Stimulated activated memory B cell treated with anti-CD40 and anti-IgM and Interleukin-4, amounts not matched to agents 10 μg/mL and 1 μg/mL and 100 μg/mL, for 72 hours (primary cell): ENCODE results near the gene CDH20.

Experiments
- ATAC-seq: fragments of 150-1000 bp; cut with Tn5 transposase; 2 replicates; pipeline ENCODE4 v1.10.0; 2021
- H3K27ac Mint-ChIP-seq: one replicate; pipeline ENCODE4 v1.8.0; 2022; ENCODE audit warnings: mild to moderate bottlenecking, mixed read lengths
- H3K27me3 Mint-ChIP-seq: one replicate; pipeline ENCODE4 v1.8.0; 2022; ENCODE audit warnings: mixed read lengths
- H3K36me3 Mint-ChIP-seq: one replicate; pipeline ENCODE4 v1.8.0; 2022; ENCODE audit warnings: mixed read lengths
- H3K4me1 Mint-ChIP-seq: one replicate; pipeline ENCODE4 v1.8.0; 2022; ENCODE audit warnings: mixed read lengths
- H3K4me3 Mint-ChIP-seq: one replicate; pipeline ENCODE4 v1.8.0; 2022; ENCODE audit warnings: mild to moderate bottlenecking, moderate library complexity, mixed read lengths
- H3K9me3 Mint-ChIP-seq: one replicate; pipeline ENCODE4 v1.8.0; 2022; ENCODE audit warnings: mixed read lengths

Gene CDH20

DNA sequence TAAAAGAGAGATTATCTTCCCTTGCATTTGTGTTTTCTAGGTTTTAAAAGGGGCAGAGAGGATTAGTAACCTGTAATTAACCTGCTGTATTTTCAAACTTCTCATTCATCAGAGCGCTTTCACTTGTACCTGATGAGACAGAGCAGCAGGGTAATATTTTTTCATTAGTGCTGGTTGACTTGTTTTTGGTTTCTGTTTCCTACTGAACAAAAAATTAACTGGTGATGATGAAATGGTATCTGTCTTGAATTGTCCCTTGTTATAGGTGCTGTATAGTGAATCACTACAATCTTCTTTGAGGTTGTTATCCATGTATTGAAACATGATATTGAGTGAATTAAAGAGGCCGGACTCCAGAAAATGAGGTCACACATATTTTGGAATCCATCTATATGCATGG, 37.9 kb downstream of the CDH20 start:
- Mint-ChIP-seq H3K4me3 (no peak overlapping the region), H3K4me1 (no peaks in the 10 kb centered on the region), H3K36me3 (no peaks in the 10 kb centered on the region), H3K27me3 (peaks cover 15% of the 10 kb centered on the region), H3K9me3 (peaks cover 4% of the 10 kb centered on the region), H3K27ac (no peak overlapping the region)
- no peak for ATAC-seq

DNA sequence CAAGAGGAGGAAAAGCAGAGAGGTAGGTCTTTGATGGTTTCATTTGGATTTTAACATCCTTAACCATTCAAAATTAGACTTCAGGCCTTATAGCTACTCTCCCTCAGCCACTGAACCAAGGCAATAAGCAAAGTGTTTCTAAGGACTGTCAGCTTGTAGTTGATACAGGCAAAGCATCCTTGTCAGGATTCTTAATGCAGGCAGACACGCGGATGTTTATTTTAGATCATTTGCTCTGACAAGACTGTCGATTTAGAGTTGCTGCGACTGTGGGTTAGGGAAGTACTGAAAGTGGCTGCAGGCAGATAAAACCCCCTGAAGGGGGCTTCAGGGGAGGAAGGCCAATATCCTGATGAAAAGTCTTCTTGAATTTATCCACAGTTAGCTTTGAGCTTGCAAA, 46.6 kb downstream of the CDH20 start:
- no peaks in the 10 kb centered on the region for H3K4me1 Mint-ChIP-seq
- peaks cover 4% of the 10 kb centered on the region for H3K9me3 Mint-ChIP-seq
- no peaks in the 10 kb centered on the region for H3K36me3 Mint-ChIP-seq
- no peak overlapping the region for H3K4me3 Mint-ChIP-seq
- no peak for ATAC-seq
- H3K27me3 Mint-ChIP-seq = no peaks in the 10 kb centered on the region
- H3K27ac Mint-ChIP-seq = no peak overlapping the region

DNA sequence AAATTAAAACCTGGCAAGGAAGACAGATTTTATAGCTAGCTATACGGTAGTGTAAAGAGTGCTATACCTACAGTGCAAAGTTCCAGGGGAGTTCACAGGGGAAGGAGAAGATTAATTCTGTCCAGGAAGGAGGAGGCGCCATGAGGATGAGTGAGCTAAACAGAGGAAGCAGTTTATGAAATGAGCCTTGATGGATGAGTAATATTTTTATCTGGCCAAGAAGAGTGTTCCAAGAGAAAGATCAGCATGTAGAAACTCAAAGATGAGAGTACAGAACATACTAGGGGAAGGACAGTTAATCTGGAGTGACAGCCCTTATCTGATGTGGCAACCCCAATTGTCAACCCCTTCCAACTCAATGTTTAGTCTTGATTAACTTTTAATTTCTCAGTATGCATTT, 54.8 kb downstream of the CDH20 start:
- no peak overlapping the region for H3K27ac Mint-ChIP-seq
- H3K36me3 Mint-ChIP-seq = no peaks in the 10 kb centered on the region
- H3K27me3 Mint-ChIP-seq = no peaks in the 10 kb centered on the region
- H3K4me1 Mint-ChIP-seq = no peaks in the 10 kb centered on the region
- ATAC-seq = no peak
- no peak overlapping the region for H3K4me3 Mint-ChIP-seq
- no peaks in the 10 kb centered on the region for H3K9me3 Mint-ChIP-seq

DNA sequence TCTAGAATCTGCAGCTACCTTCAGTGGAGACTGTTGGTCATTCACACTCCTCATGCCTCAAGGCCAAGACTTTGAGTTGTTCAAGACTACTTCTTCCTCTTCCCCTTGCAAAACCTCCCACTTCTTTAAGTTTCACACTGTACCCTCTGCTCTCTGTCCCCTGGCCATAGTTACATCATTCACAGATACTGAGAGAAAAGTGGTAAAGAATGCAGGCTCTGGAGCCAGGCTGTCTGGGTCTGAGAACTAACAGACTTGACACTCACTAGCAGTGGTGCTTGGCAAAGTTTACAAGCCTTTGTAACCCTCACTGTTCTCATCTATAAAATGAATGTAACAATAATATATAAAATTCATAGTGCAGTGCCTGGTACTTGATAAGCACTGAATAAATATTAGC, 61.8 kb downstream of the CDH20 start:
- no peak for ATAC-seq
- H3K27ac Mint-ChIP-seq = no peak overlapping the region
- H3K4me3 Mint-ChIP-seq = no peak overlapping the region
- no peaks in the 10 kb centered on the region for H3K36me3 Mint-ChIP-seq
- H3K27me3 Mint-ChIP-seq = peaks cover 12% of the 10 kb centered on the region
- no peaks in the 10 kb centered on the region for H3K4me1 Mint-ChIP-seq
- H3K9me3 Mint-ChIP-seq = no peaks in the 10 kb centered on the region

DNA sequence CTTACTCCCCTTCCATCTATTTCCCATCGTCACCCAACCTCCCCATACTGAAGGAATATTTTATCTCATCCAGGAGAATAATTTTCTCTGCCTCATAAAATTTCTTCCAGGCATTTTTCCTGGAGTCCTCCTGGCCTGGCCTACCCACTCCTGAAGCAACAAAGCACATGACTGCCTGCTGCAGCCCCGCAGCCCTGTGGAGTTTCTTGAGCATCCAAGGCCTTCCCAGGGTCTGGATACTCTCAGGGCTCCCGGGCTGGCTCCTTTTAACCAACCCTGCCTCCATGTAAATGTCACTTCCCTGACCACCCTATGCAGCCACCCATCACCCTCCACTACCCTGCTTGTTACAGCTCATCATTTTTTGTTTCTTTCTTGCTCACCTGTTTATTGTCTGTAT, 64.0 kb downstream of the CDH20 start:
- no peak for ATAC-seq
- Mint-ChIP-seq H3K4me1 (no peaks in the 10 kb centered on the region), H3K36me3 (no peaks in the 10 kb centered on the region), H3K9me3 (no peaks in the 10 kb centered on the region), H3K27ac (no peak overlapping the region), H3K27me3 (peaks cover 12% of the 10 kb centered on the region), H3K4me3 (no peak overlapping the region)

DNA sequence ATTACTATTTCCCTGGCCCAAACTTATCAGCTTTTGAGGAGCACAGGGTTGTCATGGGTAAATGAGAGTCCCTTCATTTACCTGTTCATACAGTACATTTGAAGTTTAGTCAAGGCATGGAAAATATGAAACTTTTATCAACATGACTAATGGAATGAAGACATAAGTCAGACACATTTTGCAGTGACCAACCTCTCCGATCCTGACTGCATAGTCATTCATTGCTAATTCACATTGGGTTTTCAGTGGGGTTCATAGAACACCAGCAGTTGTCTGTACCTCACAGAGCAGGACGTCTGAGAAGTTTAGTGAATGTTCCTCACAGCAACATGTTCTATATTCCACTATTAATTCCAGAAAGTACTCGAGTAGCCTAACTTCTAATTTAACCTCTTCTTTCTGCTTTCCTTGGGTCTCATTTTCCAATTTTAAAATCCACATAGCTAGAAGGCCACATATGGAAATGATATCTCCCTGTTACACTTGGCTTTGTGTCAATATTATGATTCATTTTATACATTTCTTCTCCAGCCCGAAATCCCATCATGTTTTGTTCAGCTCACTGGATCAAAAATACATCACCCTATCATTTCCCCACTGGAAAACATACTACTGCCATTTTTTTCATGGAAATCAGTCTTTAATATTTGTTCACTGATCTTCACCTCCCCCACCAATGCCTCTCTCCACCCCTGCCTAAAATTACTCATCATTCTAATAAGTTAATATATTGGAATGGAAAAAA, 65.9 kb downstream of the CDH20 start:
- no peaks in the 10 kb centered on the region for H3K36me3 Mint-ChIP-seq
- no peak overlapping the region for H3K27ac Mint-ChIP-seq
- H3K4me3 Mint-ChIP-seq = no peak overlapping the region
- H3K4me1 Mint-ChIP-seq = no peaks in the 10 kb centered on the region
- ATAC-seq = no peak
- H3K27me3 Mint-ChIP-seq = peaks cover 12% of the 10 kb centered on the region
- H3K9me3 Mint-ChIP-seq = peaks cover 4% of the 10 kb centered on the region

DNA sequence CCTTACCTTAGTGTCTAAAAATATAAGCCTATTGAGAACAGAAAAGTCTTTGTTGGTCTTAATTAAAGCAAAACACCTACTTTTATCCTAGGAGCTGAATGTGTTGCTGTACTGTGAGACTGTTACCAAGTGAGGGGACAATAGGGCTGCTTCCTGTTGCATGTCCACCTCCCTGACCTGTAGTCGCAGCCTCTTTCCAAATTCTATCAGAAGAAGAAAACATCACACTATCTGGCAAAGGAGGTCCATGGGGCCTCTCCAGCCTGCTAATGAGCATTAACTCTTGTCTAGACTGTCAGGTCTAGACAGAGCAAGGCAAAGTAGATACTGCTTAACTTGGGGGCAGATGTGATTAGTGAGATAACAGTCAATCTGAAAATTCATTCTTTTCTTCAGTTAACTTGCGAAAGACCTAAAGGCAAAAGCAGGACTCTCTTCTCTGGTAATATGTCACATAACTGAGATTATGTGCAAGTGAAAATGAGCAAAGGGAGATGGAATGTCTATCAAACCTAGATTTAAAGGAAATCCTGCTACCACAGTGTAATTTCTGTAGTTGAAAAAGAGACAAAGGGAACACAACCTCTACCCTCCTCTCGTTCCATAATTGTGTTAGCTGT, 66.9 kb downstream of the CDH20 start:
- Mint-ChIP-seq H3K4me1 (no peaks in the 10 kb centered on the region), H3K27me3 (peaks cover 12% of the 10 kb centered on the region), H3K4me3 (no peak overlapping the region), H3K9me3 (peaks cover 4% of the 10 kb centered on the region), H3K27ac (no peak overlapping the region), H3K36me3 (no peaks in the 10 kb centered on the region)
- ATAC-seq = no peak

DNA sequence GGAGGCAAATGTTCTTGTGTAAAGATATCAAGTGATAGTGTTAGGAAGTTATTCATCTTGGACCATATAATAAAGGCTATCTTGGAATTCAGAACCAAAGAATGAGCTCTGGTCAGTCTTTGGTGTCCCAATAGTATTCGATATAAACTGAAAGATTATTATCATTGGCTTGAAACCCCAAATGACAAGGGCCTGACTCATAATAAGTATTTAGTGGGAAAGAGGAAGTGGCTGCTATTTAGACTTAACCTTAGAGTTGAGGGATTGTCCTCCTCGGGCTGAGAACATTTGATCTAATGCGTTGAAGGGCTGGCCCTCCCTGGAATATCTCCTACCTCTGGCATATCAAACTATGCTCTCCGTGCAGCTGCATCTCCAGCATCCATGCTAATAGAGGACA, 67.5 kb downstream of the CDH20 start:
- H3K27ac Mint-ChIP-seq = no peak overlapping the region
- peak; percentile 55 for ATAC-seq
- H3K36me3 Mint-ChIP-seq = no peaks in the 10 kb centered on the region
- peaks cover 12% of the 10 kb centered on the region for H3K27me3 Mint-ChIP-seq
- H3K4me3 Mint-ChIP-seq = no peak overlapping the region
- no peaks in the 10 kb centered on the region for H3K4me1 Mint-ChIP-seq
- peaks cover 4% of the 10 kb centered on the region for H3K9me3 Mint-ChIP-seq

DNA sequence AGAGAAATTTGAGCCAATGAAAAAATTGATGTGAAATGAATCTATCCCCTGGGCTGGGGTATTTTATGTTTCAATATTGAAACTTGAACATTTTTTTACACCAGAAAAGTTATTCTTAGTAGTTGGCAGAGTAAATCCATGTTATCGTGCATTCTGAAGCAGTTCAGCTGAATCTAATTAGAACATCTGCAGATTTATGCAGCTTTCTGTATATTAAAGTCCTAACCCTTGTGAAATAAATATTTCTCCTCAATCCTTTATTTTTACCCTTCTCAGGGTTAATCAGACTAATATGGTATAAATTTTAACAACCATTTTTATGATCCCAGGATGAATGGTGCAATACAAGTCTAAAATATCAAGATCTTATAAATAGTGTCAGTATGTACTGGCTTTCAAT, 69.5 kb downstream of the CDH20 start:
- no peak overlapping the region for H3K4me3 Mint-ChIP-seq
- no peaks in the 10 kb centered on the region for H3K4me1 Mint-ChIP-seq
- H3K9me3 Mint-ChIP-seq = peaks cover 4% of the 10 kb centered on the region
- peaks cover 12% of the 10 kb centered on the region for H3K27me3 Mint-ChIP-seq
- ATAC-seq = no peak
- H3K36me3 Mint-ChIP-seq = no peaks in the 10 kb centered on the region
- no peak overlapping the region for H3K27ac Mint-ChIP-seq

DNA sequence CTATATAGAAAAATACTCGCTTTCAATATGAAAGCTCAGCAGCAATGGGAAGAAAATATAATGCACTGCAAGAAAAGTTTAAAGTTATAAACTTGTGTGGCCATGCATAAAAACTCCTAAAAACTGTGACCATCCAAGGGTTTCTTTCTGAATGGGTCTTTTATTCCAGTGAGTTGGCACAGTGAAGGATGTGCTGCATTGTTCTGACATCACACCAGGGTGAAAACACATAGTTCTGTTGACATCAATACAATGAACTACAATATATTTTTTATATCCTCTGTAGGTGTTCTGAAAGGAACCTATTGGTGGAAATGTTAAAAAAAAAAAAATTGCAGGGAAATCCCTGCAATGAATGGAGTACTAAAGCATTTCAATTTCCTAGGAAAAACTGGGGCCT, 80.2 kb downstream of the CDH20 start:
- Mint-ChIP-seq H3K9me3 (no peaks in the 10 kb centered on the region), H3K27me3 (no peaks in the 10 kb centered on the region), H3K4me3 (no peak overlapping the region), H3K36me3 (no peaks in the 10 kb centered on the region), H3K27ac (no peak overlapping the region), H3K4me1 (no peaks in the 10 kb centered on the region)
- ATAC-seq = no peak

DNA sequence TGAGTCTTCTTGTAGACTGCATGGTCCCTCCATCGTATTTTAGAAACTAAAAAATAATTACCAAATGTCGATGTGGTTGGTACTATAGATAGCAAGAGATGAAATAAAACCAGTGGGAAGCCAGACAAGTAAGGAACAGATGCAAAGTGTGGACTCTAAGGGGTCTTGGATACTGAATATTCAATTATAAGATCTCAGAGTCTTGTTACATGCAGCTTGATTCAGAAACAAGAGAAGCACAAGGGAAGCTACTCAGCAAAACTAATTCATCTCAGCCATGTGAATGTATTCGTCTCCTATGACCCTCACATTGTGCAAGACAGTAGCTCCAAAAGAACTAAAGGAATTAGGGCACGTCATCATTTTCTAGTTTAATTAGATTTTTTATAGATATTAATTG, 80.9 kb downstream of the CDH20 start:
- H3K36me3 Mint-ChIP-seq = no peaks in the 10 kb centered on the region
- no peak for ATAC-seq
- H3K4me3 Mint-ChIP-seq = no peak overlapping the region
- H3K27me3 Mint-ChIP-seq = no peaks in the 10 kb centered on the region
- no peak overlapping the region for H3K27ac Mint-ChIP-seq
- no peaks in the 10 kb centered on the region for H3K4me1 Mint-ChIP-seq
- H3K9me3 Mint-ChIP-seq = no peaks in the 10 kb centered on the region

DNA sequence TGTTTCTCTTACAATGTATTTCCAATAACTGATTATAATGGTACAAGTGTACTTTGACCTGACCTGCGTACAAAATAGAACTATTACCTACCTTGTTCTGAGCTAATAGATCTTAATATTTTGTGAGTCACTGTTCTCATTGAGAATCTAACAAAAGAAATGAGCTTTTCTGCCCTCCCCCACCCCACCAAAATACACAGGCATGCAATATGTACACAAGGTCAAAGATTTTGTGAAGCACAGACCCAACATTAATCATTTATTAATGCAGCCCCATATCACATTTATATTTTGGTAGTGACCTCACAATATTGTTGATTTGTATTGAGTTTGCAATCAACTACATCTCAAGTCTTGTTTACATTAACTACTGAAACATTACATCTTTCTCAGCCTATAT, 86.5 kb downstream of the CDH20 start:
- H3K27me3 Mint-ChIP-seq = no peaks in the 10 kb centered on the region
- no peak for ATAC-seq
- H3K4me1 Mint-ChIP-seq = no peaks in the 10 kb centered on the region
- no peaks in the 10 kb centered on the region for H3K36me3 Mint-ChIP-seq
- H3K9me3 Mint-ChIP-seq = peaks cover 2% of the 10 kb centered on the region
- no peak overlapping the region for H3K4me3 Mint-ChIP-seq
- no peak overlapping the region for H3K27ac Mint-ChIP-seq

DNA sequence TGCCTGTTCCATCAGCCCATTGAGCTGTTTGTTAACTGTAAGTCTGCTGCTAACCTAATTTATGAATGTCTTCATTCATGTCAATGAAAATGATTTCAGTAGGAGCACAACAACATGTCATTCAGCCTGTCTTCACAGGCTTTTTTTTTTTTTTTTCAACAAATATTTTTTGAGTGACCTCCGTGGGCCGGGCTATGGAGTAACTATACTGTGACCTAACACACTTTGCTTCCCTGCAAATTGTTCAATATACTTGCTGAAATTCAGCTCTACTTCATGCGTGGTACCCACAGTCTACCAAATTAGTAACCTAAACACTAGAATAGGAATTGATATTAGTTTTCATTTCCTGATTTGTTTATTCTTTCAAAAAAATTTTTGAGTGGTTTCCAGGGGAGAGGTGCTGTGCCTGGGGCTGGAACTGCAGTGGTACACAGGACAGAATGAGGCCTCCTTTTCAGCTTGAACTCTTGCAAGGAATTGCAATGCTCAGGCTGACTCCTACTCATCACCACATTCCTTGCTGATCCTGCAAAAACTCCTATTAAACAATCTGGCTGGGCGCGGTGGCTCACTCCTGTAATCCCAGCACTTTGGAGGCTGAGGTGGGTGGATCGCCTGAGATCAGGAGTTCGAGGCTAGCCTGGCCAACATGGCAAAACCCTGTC, 87.1 kb downstream of the CDH20 start:
- no peaks in the 10 kb centered on the region for H3K27me3 Mint-ChIP-seq
- no peaks in the 10 kb centered on the region for H3K36me3 Mint-ChIP-seq
- H3K9me3 Mint-ChIP-seq = peaks cover 2% of the 10 kb centered on the region
- H3K4me1 Mint-ChIP-seq = no peaks in the 10 kb centered on the region
- H3K27ac Mint-ChIP-seq = no peak overlapping the region
- no peak overlapping the region for H3K4me3 Mint-ChIP-seq
- no peak for ATAC-seq

DNA sequence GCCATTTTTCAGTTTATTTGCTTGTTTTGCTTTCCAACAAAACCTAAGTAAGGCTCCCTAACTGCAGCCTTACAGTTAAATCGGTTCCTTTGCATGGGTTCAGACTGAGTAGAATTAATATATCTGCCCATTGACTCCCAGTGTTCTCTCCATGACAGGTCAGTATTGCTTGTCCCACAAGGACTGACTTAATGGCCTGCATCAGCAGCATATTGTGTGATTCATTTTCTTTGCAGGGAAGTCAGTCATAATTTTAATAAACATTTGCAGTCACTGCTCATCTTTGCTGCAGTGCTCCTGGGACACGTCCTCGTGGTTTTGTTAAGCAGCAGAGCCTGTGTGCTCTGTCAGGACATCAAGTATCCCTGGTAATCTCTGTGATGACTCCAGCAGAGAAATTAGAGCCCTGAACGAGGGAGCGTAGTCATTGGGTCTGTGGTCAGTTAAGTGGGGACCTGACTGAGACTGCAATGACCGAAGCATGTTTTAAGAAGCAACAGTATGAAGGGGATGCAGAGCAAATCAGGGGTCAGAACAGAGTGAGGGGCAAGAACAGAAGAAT, 93.3 kb downstream of the CDH20 start:
- Mint-ChIP-seq H3K4me3 (no peak overlapping the region), H3K4me1 (no peaks in the 10 kb centered on the region), H3K9me3 (peaks cover 2% of the 10 kb centered on the region), H3K27ac (no peak overlapping the region), H3K27me3 (no peaks in the 10 kb centered on the region), H3K36me3 (no peaks in the 10 kb centered on the region)
- ATAC-seq = no peak

DNA sequence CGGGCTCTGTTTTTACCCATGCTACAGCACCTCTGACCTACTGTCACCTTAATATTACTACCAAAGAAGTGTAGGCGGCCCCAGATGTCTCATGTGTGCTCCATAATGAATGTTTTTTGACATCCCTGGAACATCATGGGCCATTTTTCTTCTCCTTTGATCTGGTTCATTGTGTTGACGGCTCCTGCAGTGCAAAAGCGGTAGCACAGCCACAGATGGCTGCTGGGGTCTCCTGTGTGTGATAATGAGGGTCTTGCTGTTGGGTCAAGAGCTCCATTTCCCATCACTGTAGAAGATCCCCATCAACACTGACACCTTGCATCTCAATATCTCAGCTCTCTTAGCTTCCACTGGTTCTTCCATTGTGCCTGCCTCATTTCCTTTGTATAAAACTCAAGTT, 95.0 kb downstream of the CDH20 start:
- no peaks in the 10 kb centered on the region for H3K36me3 Mint-ChIP-seq
- no peak overlapping the region for H3K4me3 Mint-ChIP-seq
- no peak for ATAC-seq
- no peak overlapping the region for H3K27ac Mint-ChIP-seq
- no peaks in the 10 kb centered on the region for H3K4me1 Mint-ChIP-seq
- no peaks in the 10 kb centered on the region for H3K27me3 Mint-ChIP-seq
- H3K9me3 Mint-ChIP-seq = peaks cover 2% of the 10 kb centered on the region

DNA sequence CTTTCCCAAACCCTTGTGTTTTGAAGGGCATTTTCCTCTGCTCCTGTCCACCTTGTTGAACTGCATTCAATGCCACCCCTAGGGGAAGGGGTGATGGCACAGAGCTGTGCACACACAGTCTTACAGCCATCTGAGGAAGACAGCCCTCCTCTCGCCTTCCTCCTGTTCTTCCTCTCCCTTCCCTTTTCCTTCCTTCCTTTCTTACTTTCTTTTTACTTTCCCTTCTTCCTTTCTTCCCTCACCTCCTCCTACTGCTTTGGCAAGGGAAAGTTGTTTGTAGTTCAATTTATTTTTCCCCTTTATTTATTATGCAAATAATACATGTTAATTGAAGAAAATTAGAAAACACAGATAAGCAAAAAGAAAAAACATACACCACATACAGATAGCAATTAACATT, 99.4 kb downstream of the CDH20 start:
- Mint-ChIP-seq H3K36me3 (no peaks in the 10 kb centered on the region), H3K4me3 (no peak overlapping the region), H3K9me3 (no peaks in the 10 kb centered on the region), H3K4me1 (no peaks in the 10 kb centered on the region), H3K27ac (no peak overlapping the region), H3K27me3 (no peaks in the 10 kb centered on the region)
- no peak for ATAC-seq
